Effector CD4-positive, alpha-beta T cell (primary cell): ENCODE measurements around the gene ASGR1.

ENCODE experiments used
- DNase-seq: peaks from one replicate; pipeline ENCODE4 v3.0.0-alpha.2; 2020
- total RNA-seq: gene quantifications from one replicate; lab custom pipeline; 2026; lab: John Stamatoyannopoulos, UW

Gene ASGR1
- 0.56 reads per million for total RNA-seq

- DNase-seq, result no peak
These were observed at the start of gene ASGR1 for GRCh38 chr17:7179317-7180254. Gene ASGR1, minus strand, starts transcription at chr17:7179370. Its CDS starts 807 bp downstream, at chr17:7178563.

- no peak for DNase-seq
These were observed 49.8 kb upstream of the ASGR1 start for GRCh38 chr17:7228920-7229319.

- DNase-seq, result no peak
These were observed 47.8 kb upstream of the ASGR1 start for GRCh38 chr17:7226721-7227710.

- DNase-seq, result no peak
These were observed 46.7 kb upstream of the ASGR1 start for GRCh38 chr17:7225711-7226331.

- no peak for DNase-seq
These were observed 45.5 kb upstream of the ASGR1 start for GRCh38 chr17:7224661-7225111.

GRCh38 chr17:7224110-7224509 lies 44.9 kb upstream of the ASGR1 start:
- DNase-seq, result no peak

- DNase-seq, result no peak
These were observed 44.2 kb upstream of the ASGR1 start for GRCh38 chr17:7223375-7223774.

GRCh38 chr17:7222972-7223292 lies 43.8 kb upstream of the ASGR1 start:
- DNase-seq, result no peak

GRCh38 chr17:7222093-7222971 lies 43.2 kb upstream of the ASGR1 start:
- no peak for DNase-seq

- DNase-seq, result no peak
These were observed 42.3 kb upstream of the ASGR1 start for GRCh38 chr17:7221278-7222092.

- DNase-seq, result peak; percentile 50
These were observed 41.6 kb upstream of the ASGR1 start for GRCh38 chr17:7220593-7221277.

GRCh38 chr17:7219812-7220592 lies 40.8 kb upstream of the ASGR1 start, which contains the start of the genes ACADVL and DLG4:
Gene ACADVL, plus strand, starts transcription at chr17:7219938. Its CDS starts 47 bp downstream, at chr17:7219985.
Gene DLG4, minus strand, starts transcription at chr17:7219836.
- peak; percentile 69 for DNase-seq

GRCh38 chr17:7219229-7219811 lies 40.1 kb upstream of the ASGR1 start:
- DNase-seq, result no peak

- no peak for DNase-seq
These were observed 39.6 kb upstream of the ASGR1 start for GRCh38 chr17:7218758-7219157.

- DNase-seq, result no peak
These were observed 39.0 kb upstream of the ASGR1 start for GRCh38 chr17:7218166-7218565.

- DNase-seq, result no peak
These were observed 38.2 kb upstream of the ASGR1 start for GRCh38 chr17:7217113-7217987.

GRCh38 chr17:7216242-7217112 lies 37.3 kb upstream of the ASGR1 start:
- DNase-seq, result no peak
